ENCODE results near the gene KRTAP19-3. TPM values are rescaled to one million over a fixed set of nuclear protein-coding genes. Genes with fewer than 3 reads are reported as not detected.

Gene KRTAP19-3
- polyA plus RNA-seq, 1 experiment, result not detected

- ChIA-PET POLR2A (no interaction called here), CTCF (no interaction called here)
- TF ChIP-seq CTCF (IDR thresholded peaks at IDR 0.05; ENCODE audit: low read depth, low read length), result no peak
- H3K9me3 ChIP-seq (ENCODE audit: control insufficient read depth, insufficient read depth, low read length), result peaks cover 27% of the 10 kb centered on the region
- no peaks in the 10 kb centered on the region for H3K27me3 ChIP-seq (ENCODE audit: control insufficient read depth, insufficient read depth, low read length)
- H3K27ac ChIP-seq (ENCODE audit: low read depth, low read length), result no peak within 1 kb of the TSS
- no peak for DNase-seq (ENCODE audit: low read depth, low spot score)
- H3K4me3 ChIP-seq (ENCODE audit: low read depth, low read length), result no peak within 1 kb of the TSS
Observed at GRCh38 chr21:30497065-30497464, 5.3 kb upstream of the KRTAP19-3 start, which contains the start of gene KRTAP19-4. KRTAP19-4 (minus strand) TSS chr21:30497165; CDS start chr21:30497110, 55 bp downstream.

DNA sequence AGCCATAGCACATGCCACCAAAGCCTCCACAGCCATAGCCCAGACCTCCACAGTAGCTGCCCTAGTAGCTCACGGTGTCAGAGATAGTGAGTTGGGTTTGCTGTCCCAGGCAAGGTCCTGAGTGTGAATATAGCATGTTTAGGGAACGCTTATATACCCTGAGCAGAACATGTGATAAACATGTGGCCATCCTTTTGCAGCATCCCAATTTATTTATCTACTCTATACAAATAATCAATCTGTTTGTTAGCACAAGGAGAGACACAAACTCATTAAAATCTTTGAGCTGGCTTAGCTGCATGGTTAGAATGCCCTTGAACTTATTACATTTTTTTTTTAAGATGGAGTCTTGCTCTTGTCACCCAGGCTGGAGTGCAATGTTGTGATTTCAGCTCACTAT is 4.5 kb downstream of the KRTAP19-3 start, which contains the start of gene KRTAP19-2:
Gene KRTAP19-2 (minus strand): TSS at position 101 of the 400 bp plus-strand sequence. CDS start 88 bp downstream, at position 13.
- Histone ChIP-seq H3K4me3 (ENCODE audit: low read depth, low read length) (no peak within 1 kb of the TSS), H3K27me3 (ENCODE audit: control insufficient read depth, insufficient read depth, low read length) (no peaks in the 10 kb centered on the region), H3K9me3 (ENCODE audit: control insufficient read depth, insufficient read depth, low read length) (peaks cover 22% of the 10 kb centered on the region), H3K27ac (ENCODE audit: low read depth, low read length) (no peak within 1 kb of the TSS)
- DNase-seq (ENCODE audit: low read depth, low spot score), result no peak
- TF ChIP-seq CTCF (IDR thresholded peaks at IDR 0.05; ENCODE audit: low read depth, low read length), result no peak
- ChIA-PET CTCF (no interaction called here), POLR2A (no interaction called here)

DNA sequence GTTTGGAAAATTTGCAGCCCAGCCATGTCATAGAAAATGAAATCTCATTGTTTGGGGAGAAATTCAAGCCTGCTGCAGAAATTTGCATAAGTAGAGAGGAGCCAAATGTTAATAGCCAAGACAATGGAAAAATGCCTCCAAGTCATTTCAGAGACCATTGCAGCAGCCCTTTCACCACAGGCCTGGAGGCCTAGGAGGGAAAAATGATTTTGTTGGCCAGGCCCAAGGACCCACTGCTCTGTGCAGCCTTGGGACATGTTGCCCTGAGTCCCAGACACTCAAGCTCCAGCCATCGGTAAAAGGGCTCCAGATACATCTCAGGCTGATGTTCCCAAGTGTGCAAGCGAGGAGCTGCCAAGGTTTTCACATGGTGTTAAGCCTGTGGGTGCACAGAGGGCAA is 5.6 kb downstream of the KRTAP19-3 start:
- no peaks in the 10 kb centered on the region for H3K27me3 ChIP-seq (ENCODE audit: control insufficient read depth, insufficient read depth, low read length)
- peaks cover 19% of the 10 kb centered on the region for H3K9me3 ChIP-seq (ENCODE audit: control insufficient read depth, insufficient read depth, low read length)
- ChIA-PET CTCF (no interaction called here), POLR2A (no interaction called here)
- no peak for DNase-seq (ENCODE audit: low read depth, low spot score)
- H3K27ac ChIP-seq (ENCODE audit: low read depth, low read length), result no peak overlapping the region
- TF ChIP-seq CTCF (IDR thresholded peaks at IDR 0.05; ENCODE audit: low read depth, low read length), result no peak
- H3K4me3 ChIP-seq (ENCODE audit: low read depth, low read length), result no peak overlapping the region

- CTCF ChIA-PET, result no interaction called here
- H3K27me3 ChIP-seq (ENCODE audit: control insufficient read depth, insufficient read depth, low read length), result no peaks in the 10 kb centered on the region
- POLR2A ChIA-PET, result no interaction called here
- peaks cover 14% of the 10 kb centered on the region for H3K9me3 ChIP-seq (ENCODE audit: control insufficient read depth, insufficient read depth, low read length)
- no peak for TF ChIP-seq CTCF (IDR thresholded peaks at IDR 0.05; ENCODE audit: low read depth, low read length)
- H3K4me3 ChIP-seq (ENCODE audit: low read depth, low read length), result no peak overlapping the region
- no peak for DNase-seq (ENCODE audit: low read depth, low spot score)
- no peak overlapping the region for H3K27ac ChIP-seq (ENCODE audit: low read depth, low read length)
Observed at GRCh38 chr21:30482130-30482529, 9.7 kb downstream of the KRTAP19-3 start.

- Histone ChIP-seq H3K4me3 (ENCODE audit: low read depth, low read length) (no peak within 1 kb of the TSS), H3K27ac (ENCODE audit: low read depth, low read length) (no peak within 1 kb of the TSS), H3K9me3 (ENCODE audit: control insufficient read depth, insufficient read depth, low read length) (peaks cover 4% of the 10 kb centered on the region), H3K27me3 (ENCODE audit: control insufficient read depth, insufficient read depth, low read length) (no peaks in the 10 kb centered on the region)
- ChIA-PET POLR2A (no interaction called here), CTCF (no interaction called here)
- no peak for DNase-seq (ENCODE audit: low read depth, low spot score)
- no peak for TF ChIP-seq CTCF (IDR thresholded peaks at IDR 0.05; ENCODE audit: low read depth, low read length)
Observed at GRCh38 chr21:30480145-30480544, 11.7 kb downstream of the KRTAP19-3 start, which contains the start of gene KRTAP19-1. KRTAP19-1 (minus strand) TSS chr21:30480367; CDS start chr21:30480317, 50 bp downstream.
